ENCODE measurements around the gene C16orf95. TPM values are rescaled to one million over a fixed set of nuclear protein-coding genes. Genes with fewer than 3 reads are reported as not detected.

C16orf95 gene
- total RNA-seq, 2 experiments from 2014 or later = 11.2 to 13.6 TPM

DNA sequence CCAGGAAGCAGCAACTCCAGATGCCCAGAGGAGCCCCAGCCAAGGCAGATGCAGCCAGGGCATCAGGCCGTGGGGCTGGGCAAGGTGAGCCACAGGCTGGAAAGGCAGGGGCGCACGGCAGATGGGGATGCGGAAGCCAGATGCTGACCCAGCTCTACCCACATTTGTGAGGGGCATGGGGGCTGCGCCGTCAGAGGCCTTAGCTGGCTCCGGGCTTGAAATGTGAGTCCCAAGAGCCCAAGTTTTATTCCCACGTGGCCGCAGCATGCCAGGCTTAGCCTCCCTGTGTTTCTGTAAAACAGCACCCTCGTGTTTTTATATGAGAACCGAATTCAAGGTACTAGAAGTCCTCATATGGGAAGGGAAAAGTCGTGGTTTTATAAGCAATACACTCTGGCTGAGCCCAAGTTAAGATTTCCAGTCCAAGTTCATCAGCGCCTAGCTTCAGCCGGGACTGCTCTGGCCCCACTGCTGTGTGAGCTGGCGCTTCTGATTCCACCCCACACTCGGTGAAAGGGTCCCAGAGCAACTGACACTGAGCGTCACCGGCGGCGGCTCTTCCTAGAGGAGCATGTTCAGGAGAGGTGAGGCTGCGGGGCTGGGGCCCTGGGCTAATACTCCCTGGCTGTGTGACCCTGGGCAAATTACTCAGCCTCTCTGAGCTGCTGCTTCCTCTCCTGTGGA is 6.7 kb upstream of the C16orf95 start:
- ATAC-seq (no peak), DNase-seq (no peak)
- Mint-ChIP-seq H3K4me1 (peaks cover 10% of the 10 kb centered on the region), H3K4me3 (no peak overlapping the region), H3K9me3 (ENCODE audit: low read depth) (no peaks in the 10 kb centered on the region), H3K36me3 (peaks cover under 1% of the 10 kb centered on the region), H3K27ac (no peak overlapping the region), H3K27me3 (no peaks in the 10 kb centered on the region)
- CTCF ChIA-PET = interaction anchor here (0.8 to 2.0 kb wide), 7 partner anchors 8 to 312 kb away, joined by 3 to 6 read pairs (median 5); no protein-coding TSS in a partner anchor

DNA sequence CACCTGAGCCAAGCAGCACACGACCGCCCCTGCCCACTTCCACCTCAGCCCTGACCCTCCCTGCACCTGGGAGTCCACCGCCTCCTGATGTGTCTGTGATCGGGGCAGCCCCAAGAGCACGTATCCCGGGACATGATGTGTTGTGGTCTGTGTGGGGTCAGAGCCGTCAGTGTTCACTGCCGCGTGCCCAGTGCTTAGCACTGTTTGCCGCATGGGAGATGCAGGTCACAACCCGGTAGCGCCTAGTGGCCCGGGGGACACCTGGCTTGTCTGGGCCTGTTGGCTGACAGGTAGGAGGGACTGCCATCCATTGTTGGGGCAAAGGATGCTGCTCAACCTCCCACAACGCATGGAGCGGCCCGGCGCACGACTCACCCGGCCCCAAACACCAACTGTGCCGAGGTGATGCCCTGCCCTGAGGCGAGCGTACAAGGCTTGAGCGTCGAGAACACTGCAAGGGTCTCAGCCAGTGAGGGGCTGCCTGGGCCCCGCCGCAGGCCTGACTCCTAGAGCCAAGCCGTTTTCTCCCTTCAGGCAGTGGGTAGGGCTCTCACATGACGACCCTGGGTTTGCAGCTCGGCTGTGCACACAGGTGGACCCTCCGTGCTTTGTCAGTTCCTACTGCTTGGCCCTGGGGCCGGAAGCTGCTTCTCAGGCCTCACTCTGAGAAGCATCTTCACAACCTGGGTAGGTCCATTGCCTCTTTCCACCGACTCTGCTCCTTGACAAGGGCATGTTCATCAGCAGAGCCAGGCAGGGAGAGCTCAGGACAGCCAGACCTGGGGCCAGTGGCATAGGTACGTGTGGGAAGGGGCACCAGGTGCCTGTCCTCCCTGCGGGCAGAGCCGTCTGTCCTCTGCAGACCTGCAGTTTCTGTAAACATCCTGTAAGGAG is 5.9 kb upstream of the C16orf95 start:
- no peak for DNase-seq
- peaks cover 5% of the 10 kb centered on the region for H3K36me3 Mint-ChIP-seq
- CTCF ChIA-PET = interaction anchor here (0.8 to 2.0 kb wide), 3 partner anchors 22 to 66 kb away, joined by 3 to 5 read pairs (median 4); no protein-coding TSS in a partner anchor
- no peak overlapping the region for H3K27ac Mint-ChIP-seq
- H3K4me1 Mint-ChIP-seq = peaks cover 18% of the 10 kb centered on the region
- ATAC-seq = no peak
- no peaks in the 10 kb centered on the region for H3K27me3 Mint-ChIP-seq
- no peak overlapping the region for H3K4me3 Mint-ChIP-seq
- H3K9me3 Mint-ChIP-seq (ENCODE audit: low read depth) = no peaks in the 10 kb centered on the region

DNA sequence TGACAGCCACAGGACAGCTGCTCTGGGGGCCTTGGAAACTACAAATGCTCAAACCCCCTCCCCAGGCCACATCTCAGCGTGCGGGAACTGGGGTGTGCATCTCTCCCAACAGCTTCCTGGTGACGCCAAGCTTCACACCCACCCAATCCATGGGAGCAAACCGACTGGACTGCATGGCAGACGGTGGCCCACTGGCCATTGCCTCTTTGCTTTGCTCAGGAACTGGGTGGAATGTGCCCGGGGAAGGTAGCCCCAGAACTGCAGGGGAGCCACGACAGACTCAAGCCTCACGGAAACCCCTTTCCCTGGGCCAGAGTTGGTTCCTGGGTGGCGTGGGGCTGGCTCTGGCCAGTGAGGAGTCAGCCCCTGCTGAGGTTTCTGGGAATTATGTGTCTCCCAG is 5.2 kb upstream of the C16orf95 start:
- H3K27ac Mint-ChIP-seq = no peak overlapping the region
- no peaks in the 10 kb centered on the region for H3K9me3 Mint-ChIP-seq (ENCODE audit: low read depth)
- H3K4me3 Mint-ChIP-seq = no peak overlapping the region
- CTCF ChIA-PET = interaction anchor here (0.7 kb wide), 1 partner anchor 19 kb away, joined by 3 read pairs; no protein-coding TSS in a partner anchor
- H3K4me1 Mint-ChIP-seq = peaks cover 19% of the 10 kb centered on the region
- no peak for ATAC-seq
- DNase-seq = no peak
- H3K36me3 Mint-ChIP-seq = peaks cover 9% of the 10 kb centered on the region
- H3K27me3 Mint-ChIP-seq = no peaks in the 10 kb centered on the region

DNA sequence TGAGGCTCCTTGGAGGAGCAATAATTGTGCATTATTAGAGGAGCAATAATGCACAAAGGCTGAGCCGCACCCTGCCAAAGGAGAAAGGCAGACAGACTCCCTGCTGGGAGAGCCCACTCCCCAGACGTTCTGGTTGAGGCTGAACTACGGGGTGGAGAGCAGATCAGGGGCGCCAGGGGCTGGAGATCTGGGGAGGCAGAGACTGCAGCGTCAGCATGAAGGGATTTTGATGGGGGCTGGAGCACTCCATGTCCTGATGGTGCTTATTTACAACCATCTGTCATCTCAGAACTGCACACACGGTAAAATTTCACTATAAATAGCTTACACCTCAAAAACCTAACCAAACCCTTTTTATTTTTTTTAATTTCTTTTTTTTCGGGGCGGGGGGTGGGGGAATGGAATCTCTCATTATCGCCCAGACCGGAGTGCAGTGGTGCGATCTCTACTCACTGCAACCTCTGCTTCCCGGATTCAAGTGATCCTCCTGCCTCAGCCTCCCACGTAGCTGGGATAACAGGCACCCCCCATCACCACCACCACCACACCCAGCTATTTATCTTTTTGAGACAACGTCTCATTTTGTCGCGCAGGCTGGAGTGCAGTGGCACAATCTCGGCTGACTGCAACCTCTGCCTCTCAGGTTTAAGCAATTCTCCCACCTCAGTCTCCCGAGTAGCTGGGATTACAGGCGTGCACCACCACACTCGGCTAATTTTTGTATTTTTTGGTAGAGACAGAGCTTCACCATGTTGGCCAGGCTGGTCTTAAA is 4.3 kb upstream of the C16orf95 start:
- DNase-seq = no peak
- ATAC-seq = no peak
- H3K9me3 Mint-ChIP-seq (ENCODE audit: low read depth) = no peaks in the 10 kb centered on the region
- peaks cover 24% of the 10 kb centered on the region for H3K4me1 Mint-ChIP-seq
- no peak overlapping the region for H3K27ac Mint-ChIP-seq
- no peaks in the 10 kb centered on the region for H3K27me3 Mint-ChIP-seq
- H3K4me3 Mint-ChIP-seq = no peak overlapping the region
- CTCF ChIA-PET = interaction anchor here (0.7 kb wide), 1 partner anchor 20 kb away, joined by 3 read pairs; no protein-coding TSS in a partner anchor
- peaks cover 9% of the 10 kb centered on the region for H3K36me3 Mint-ChIP-seq

DNA sequence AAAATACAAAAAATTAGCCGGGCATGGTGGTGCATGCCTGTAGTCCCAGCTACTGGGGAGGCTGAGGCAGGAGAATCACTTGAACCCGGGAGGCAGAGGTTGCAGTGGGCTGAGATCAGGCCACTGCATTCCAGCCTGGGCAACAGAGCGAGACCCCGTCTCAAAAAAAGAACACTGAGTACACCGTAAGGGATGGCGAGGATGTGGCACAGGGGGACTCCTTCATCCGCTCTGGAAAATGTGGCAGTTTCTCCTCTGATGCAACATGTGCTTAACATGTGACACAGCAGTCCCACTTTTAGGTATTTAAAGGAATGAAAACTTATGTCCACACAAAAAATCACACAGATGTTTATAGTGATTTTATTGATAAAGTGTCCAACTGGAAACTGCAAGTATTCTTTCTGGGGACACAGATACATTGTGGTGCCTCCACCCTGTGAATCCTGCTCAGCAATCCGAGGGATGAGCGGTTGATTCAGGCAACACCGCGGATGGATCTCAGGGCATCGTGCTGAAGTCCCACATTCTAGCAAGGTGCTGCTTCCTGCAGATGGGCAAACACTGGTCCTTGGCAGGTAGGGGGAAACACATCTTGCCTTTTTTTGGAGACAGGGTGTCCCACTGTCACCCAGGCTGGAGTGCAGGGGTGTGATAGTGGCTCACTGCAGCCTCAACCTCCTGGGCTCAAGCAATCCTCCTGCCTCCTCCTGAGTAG is 3.5 kb upstream of the C16orf95 start:
- DNase-seq = no peak
- Mint-ChIP-seq H3K36me3 (peaks cover 9% of the 10 kb centered on the region), H3K4me3 (no peak overlapping the region), H3K27ac (no peak overlapping the region), H3K4me1 (peaks cover 28% of the 10 kb centered on the region), H3K27me3 (no peaks in the 10 kb centered on the region), H3K9me3 (ENCODE audit: low read depth) (no peaks in the 10 kb centered on the region)
- CTCF ChIA-PET = no interaction called here
- no peak for ATAC-seq

DNA sequence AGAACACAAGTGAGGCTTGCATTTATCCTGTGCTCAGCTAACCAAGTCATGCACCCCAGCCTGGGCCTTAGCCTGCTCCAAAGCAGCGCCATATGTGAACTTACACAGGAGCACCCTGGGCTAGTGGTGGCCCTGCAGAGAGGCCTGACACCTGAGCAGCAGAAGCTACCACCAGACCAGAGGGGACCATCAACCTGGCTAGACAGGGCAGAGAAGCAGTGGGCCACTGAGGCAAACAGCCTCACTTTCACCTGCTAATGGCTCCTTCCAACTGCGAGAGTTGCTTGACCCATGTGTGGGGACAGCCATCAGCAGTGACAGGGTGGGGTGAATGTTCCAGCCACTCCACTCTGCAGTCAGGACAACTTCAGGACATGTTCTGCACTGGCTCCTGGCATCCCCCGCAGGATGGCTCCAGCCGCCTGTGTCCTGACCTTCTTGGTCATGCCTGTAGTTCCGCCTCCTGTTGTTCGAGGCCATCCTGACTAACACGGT is 2.9 kb upstream of the C16orf95 start:
- H3K4me1 Mint-ChIP-seq = peaks cover 28% of the 10 kb centered on the region
- H3K27me3 Mint-ChIP-seq = no peaks in the 10 kb centered on the region
- no peaks in the 10 kb centered on the region for H3K9me3 Mint-ChIP-seq (ENCODE audit: low read depth)
- no peak overlapping the region for H3K4me3 Mint-ChIP-seq
- H3K36me3 Mint-ChIP-seq = peaks cover 9% of the 10 kb centered on the region
- DNase-seq (no peak), ATAC-seq (no peak)
- no peak overlapping the region for H3K27ac Mint-ChIP-seq
- CTCF ChIA-PET = no interaction called here

DNA sequence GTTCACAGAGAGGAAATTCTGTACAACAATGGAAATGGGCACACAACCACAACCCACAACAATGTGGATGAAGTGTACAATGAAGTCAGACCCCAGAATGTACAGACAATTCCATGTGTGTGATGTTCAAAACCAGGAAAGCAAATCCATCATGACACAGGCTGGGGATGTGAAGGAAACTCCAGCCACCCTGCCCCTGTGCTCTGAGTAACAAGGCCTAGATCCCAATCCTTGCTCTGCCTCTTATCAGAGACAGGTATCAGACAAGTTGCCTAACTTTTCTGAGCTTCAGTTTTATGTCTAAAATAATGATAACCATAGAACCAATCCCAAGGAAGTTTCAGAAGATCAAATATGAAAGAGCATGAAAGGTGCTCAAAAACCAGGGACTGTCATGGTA is 1.8 kb upstream of the C16orf95 start:
- ATAC-seq = no peak
- no peak for DNase-seq
- Mint-ChIP-seq H3K9me3 (ENCODE audit: low read depth) (no peaks in the 10 kb centered on the region), H3K4me1 (peaks cover 25% of the 10 kb centered on the region), H3K27ac (peak overlapping the region; percentile 99), H3K36me3 (peaks cover 9% of the 10 kb centered on the region), H3K4me3 (peak overlapping the region; percentile 95), H3K27me3 (no peaks in the 10 kb centered on the region)
- CTCF ChIA-PET = interaction anchor here (0.7 to 3.2 kb wide), 2 partner anchors 65 to 75 kb away, joined by 3 to 15 read pairs; partner anchors contain the start of gene FBXO31

DNA sequence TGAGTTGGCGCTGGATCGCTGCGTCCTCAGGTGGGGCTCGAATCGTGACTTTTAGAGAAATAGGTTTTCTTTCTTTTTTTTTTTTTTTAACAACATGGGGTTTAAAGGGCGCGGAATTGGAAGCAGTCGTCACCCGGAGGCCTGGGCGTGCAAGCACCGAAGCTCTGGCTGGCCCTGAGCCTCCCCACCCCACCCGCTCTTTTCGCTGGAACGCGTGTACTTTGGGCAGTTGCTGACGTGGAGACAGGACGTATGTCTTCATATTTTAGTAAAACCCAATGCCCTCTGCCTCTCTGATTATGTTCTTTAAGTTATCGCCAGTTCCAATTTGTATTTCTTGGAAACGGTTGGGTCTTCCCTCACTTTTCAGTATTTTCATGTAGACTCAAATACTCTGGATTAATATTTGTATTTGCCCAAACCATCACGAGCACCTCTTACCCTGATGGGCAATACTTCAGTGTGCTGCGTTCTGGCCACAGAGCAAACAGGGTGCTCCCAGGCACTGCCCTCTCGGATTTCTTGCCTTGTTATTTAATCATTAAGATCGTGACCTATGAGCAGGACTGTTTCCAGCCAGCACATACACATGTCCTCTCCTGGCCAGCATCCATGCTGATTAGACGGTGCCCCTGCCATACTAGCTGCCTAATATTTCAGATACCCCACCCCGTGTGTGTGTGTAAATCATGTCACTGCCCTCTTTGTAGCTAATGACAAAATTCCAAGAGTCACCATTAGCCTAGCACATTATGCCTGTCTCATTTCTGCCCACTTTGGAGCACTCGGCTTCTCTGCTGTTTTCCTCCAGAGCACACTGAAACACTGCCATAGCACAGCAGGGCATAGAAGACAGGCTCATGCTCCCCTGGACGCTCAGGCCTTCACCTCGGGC is 805 bp upstream of the C16orf95 start:
- no peaks in the 10 kb centered on the region for H3K27me3 Mint-ChIP-seq
- peaks cover 25% of the 10 kb centered on the region for H3K4me1 Mint-ChIP-seq
- CTCF ChIA-PET = interaction anchor here (0.5 to 3.2 kb wide), 14 partner anchors 10 to 1212 kb away, joined by 3 to 15 read pairs (median 3); partner anchors contain the start of gene FBXO31
- H3K27ac Mint-ChIP-seq = peak overlapping the region; percentile 99
- ATAC-seq (peak; percentile 45), DNase-seq (peak; percentile 71)
- H3K4me3 Mint-ChIP-seq = peak overlapping the region; percentile 95
- H3K9me3 Mint-ChIP-seq (ENCODE audit: low read depth) = no peaks in the 10 kb centered on the region
- peaks cover 11% of the 10 kb centered on the region for H3K36me3 Mint-ChIP-seq

DNA sequence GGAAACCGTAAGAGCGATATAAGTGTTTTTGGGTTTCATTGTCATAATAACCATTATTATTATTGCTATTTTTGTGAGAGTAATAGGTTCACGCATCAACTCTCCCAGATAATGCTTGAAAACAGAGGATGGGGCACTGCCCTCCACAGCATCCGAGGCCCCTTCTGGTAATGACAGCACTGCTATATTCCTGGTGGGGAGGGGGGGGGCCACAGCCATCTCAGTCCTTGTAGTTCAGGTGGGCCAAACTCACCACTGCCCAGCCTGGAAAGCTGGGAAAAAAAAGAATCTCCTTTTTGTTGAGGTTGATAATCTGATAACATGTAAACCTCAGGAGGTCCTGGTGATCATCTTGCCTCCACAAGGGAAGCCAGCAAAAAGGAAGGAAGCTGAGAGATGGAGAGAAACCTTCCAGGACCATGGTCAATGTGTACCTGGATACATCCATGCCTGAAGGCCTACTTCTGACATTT is 706 bp downstream of the C16orf95 start:
- peaks cover 11% of the 10 kb centered on the region for H3K36me3 Mint-ChIP-seq
- H3K27ac Mint-ChIP-seq = peak overlapping the region; percentile 99
- H3K4me3 Mint-ChIP-seq = peak overlapping the region; percentile 95
- no peaks in the 10 kb centered on the region for H3K27me3 Mint-ChIP-seq
- CTCF ChIA-PET = interaction anchor here (1.3 to 3.2 kb wide), 4 partner anchors 8 to 78 kb away, joined by 4 to 15 read pairs (median 6); partner anchors contain the start of gene FBXO31
- no peak for DNase-seq
- H3K9me3 Mint-ChIP-seq (ENCODE audit: low read depth) = no peaks in the 10 kb centered on the region
- ATAC-seq = no peak
- peaks cover 25% of the 10 kb centered on the region for H3K4me1 Mint-ChIP-seq

DNA sequence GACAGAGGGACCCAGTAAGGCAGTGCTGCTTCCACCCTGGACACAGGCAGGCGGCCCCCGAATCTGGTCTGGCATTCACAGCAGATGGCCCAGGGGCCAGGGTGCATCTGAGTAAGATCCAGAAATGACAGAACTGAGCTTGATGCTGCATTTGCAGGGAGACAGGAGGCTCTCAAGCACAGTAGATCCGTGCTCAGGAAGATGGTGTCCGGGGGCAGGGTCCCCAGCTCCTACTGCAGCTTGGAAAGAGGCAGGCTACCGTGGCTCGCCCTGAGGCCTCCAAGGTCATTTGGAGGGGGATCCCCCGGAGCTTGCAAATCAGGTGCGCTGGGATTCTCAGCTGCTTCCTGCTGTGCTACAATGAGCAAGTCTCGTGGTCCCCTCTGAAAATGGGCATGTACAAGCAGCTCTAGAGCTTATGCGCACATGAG is 2.2 kb downstream of the C16orf95 start:
- Mint-ChIP-seq H3K9me3 (ENCODE audit: low read depth) (no peaks in the 10 kb centered on the region), H3K36me3 (peaks cover 11% of the 10 kb centered on the region)
- CTCF ChIA-PET = interaction anchor here (1.7 kb wide), 1 partner anchor 10 kb away, joined by 5 read pairs; no protein-coding TSS in a partner anchor

DNA sequence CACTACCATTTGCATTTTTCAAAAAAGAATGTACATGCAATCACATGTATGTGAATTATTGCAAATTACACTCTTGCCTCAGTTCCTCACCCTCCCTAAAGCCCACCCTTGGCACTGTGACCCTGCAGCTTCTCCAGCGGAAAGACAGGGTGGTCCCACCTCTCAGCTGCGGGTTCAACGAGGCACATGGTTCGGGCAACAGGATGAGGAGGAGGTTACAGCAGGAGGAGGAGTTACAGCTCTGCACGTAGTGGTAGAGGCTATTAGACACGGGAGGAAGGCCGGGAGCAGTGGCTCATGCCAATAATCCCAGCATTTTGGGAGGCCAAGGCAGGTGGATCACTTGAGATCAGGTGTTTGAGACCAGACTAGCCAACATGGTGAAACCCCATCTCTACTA is 5.2 kb downstream of the C16orf95 start:
- H3K27me3 Mint-ChIP-seq = no peaks in the 10 kb centered on the region
- H3K9me3 Mint-ChIP-seq (ENCODE audit: low read depth) = peaks cover 3% of the 10 kb centered on the region
- peaks cover 24% of the 10 kb centered on the region for H3K4me1 Mint-ChIP-seq
- no peak for DNase-seq
- H3K27ac Mint-ChIP-seq = no peak overlapping the region
- H3K4me3 Mint-ChIP-seq = no peak overlapping the region
- peaks cover 11% of the 10 kb centered on the region for H3K36me3 Mint-ChIP-seq
- no peak for ATAC-seq
- CTCF ChIA-PET = no interaction called here

More for the DNA sequence above, 2.2 kb downstream of the C16orf95 start:
- no peak overlapping the region for H3K4me3 Mint-ChIP-seq
- H3K4me1 Mint-ChIP-seq = peaks cover 28% of the 10 kb centered on the region
- ATAC-seq (no peak), DNase-seq (no peak)
- no peak overlapping the region for H3K27ac Mint-ChIP-seq
- H3K27me3 Mint-ChIP-seq = no peaks in the 10 kb centered on the region
